Left ventricle myocardium inferior (tissue), 1 donor: ENCODE data around the gene PROSER2. TPM values are rescaled to one million over a fixed set of nuclear protein-coding genes. Genes with fewer than 3 reads are reported as not detected.

Source experiments
- DNase-seq: peaks from one replicate; pipeline ENCODE4 v3.0.0-alpha.2; 2020
- H3K27ac ChIP-seq: fragments of 200-600 bp; replicated peaks from 2 replicates; pipeline ENCODE4 v1.8.0; 2021
- H3K27me3 ChIP-seq: fragments of 200-600 bp; 2 replicates; pipeline ENCODE4 v1.8.0; 2021; ENCODE audit warnings: low read depth
- H3K36me3 ChIP-seq: fragments of 200-600 bp; 2 replicates; pipeline ENCODE4 v1.8.0; 2021
- H3K4me1 ChIP-seq: fragments of 200-600 bp; 2 replicates; pipeline ENCODE4 v1.8.0; 2021
- H3K4me3 ChIP-seq: fragments of 200-600 bp; 2 replicates; pipeline ENCODE4 v1.8.0; 2021; ENCODE audit warnings: mild to moderate bottlenecking, moderate library complexity
- H3K9me3 ChIP-seq: fragments of 200-600 bp; replicated peaks from 2 replicates; pipeline ENCODE4 v1.8.0; 2021
- intact Hi-C: fragments of 100-400 bp; cut with micrococcal nuclease; formaldehyde crosslinking; loops from one replicate; pipeline ENCODE4 v1.11.0; 2022
- total RNA-seq: library from RNA; stranded (reverse); fragmentation: NEBNext Ultra II Directional; extraction: Animal tissue kit (Norgen Biotek cat#: 25700); gene quantifications from one replicate; pipeline ENCODE4 v1.2.1, GENCODE V29; 2021
- TF ChIP-seq, protein P1 (sequence below): fragments of 200-600 bp; IDR thresholded peaks from 2 replicates; pipeline ENCODE4 v1.8.0; 2021; ENCODE audit warnings: antibody characterized with exemption, mild to moderate bottlenecking, borderline replicate concordance
- donor health status: DM: no; HTN: yes; CAD: no; lungs with severe emphysema.

The PROSER2 gene
- total RNA-seq, 1 donor from 2014 or later, result 0.52 TPM

DNA sequence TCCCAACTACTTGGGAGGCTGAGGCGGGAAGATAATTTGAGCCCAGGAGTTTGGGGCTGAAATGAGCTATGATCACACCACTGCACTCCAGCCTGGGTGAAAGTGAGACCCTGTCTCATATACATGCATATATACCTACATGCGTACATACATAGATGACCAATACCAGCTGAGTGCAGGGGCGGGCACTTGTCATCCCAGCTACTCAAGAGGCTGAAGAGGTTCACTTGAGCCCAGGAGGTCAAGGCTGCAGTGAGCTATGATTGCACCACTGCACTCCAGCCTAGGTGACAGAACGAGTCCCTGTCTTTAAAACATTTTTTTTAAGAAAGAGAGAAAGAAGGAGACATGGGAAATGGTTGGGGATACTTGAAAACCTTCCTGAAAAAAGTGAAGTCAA lies 17.4 kb upstream of the PROSER2 start:
- H3K27me3 ChIP-seq, result peaks cover 23% of the 10 kb centered on the region
- no peak overlapping the region for H3K27ac ChIP-seq
- TF ChIP-seq, protein P1, sequence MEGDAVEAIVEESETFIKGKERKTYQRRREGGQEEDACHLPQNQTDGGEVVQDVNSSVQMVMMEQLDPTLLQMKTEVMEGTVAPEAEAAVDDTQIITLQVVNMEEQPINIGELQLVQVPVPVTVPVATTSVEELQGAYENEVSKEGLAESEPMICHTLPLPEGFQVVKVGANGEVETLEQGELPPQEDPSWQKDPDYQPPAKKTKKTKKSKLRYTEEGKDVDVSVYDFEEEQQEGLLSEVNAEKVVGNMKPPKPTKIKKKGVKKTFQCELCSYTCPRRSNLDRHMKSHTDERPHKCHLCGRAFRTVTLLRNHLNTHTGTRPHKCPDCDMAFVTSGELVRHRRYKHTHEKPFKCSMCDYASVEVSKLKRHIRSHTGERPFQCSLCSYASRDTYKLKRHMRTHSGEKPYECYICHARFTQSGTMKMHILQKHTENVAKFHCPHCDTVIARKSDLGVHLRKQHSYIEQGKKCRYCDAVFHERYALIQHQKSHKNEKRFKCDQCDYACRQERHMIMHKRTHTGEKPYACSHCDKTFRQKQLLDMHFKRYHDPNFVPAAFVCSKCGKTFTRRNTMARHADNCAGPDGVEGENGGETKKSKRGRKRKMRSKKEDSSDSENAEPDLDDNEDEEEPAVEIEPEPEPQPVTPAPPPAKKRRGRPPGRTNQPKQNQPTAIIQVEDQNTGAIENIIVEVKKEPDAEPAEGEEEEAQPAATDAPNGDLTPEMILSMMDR, result no peak

DNA sequence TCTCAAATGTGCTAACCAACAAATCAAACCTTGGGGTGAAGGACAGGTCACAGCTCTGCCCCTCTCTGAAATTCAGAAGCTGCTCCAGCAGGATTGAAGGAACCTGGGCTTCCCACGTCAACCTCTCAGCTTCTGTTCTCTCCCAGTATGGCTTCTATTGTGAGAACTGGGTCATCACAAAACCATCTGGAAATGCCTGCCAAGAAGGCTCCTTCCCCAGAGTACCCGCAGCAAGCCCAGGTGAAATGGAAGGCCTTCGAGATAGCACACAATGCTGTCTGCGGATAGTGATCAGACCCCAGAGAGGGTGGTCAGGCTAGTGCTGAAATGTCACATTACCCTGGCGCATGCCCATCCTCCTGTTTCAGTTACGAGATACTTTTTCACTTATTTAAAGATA lies 16.4 kb upstream of the PROSER2 start:
- Histone ChIP-seq H3K9me3 (no peaks in the 10 kb centered on the region), H3K36me3 (no peaks in the 10 kb centered on the region), H3K27me3 (peaks cover 23% of the 10 kb centered on the region), H3K4me1 (no peaks in the 10 kb centered on the region), H3K4me3 (no peak overlapping the region), H3K27ac (no peak overlapping the region)
- intact Hi-C loops, result no loop called here
- DNase-seq, result no peak
- TF ChIP-seq, protein P1, result no peak

More for the DNA sequence above, 17.4 kb upstream of the PROSER2 start:
- no peaks in the 10 kb centered on the region for H3K9me3 ChIP-seq
- DNase-seq, result no peak
- intact Hi-C loops, result no loop called here
- H3K4me1 ChIP-seq, result no peaks in the 10 kb centered on the region
- H3K36me3 ChIP-seq, result no peaks in the 10 kb centered on the region
- H3K4me3 ChIP-seq, result no peak overlapping the region

DNA sequence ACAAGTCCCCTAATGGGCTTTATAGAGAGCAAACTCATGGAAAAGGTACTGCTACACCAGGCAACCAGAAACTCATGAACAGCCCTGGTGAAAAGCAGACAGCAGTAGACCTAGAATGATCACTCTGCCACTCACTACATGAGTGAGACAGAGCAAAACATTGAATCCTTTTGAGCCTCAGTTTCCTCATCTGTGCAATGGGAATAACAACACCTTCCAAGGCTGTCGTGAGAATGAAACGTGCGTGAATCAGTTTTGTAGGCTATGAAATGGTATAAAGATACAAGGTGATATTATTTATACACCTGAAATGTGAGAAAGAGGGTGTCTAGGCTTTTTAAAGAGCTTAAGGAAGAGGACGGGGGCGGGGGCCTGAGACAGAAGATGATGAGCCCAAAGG lies 14.3 kb upstream of the PROSER2 start:
- intact Hi-C loops, result no loop called here
- no peaks in the 10 kb centered on the region for H3K36me3 ChIP-seq
- DNase-seq, result no peak
- H3K4me3 ChIP-seq, result no peak overlapping the region
- peaks cover 23% of the 10 kb centered on the region for H3K27me3 ChIP-seq
- TF ChIP-seq, protein P1, result no peak
- H3K27ac ChIP-seq, result no peak overlapping the region
- no peaks in the 10 kb centered on the region for H3K9me3 ChIP-seq
- H3K4me1 ChIP-seq, result no peaks in the 10 kb centered on the region

DNA sequence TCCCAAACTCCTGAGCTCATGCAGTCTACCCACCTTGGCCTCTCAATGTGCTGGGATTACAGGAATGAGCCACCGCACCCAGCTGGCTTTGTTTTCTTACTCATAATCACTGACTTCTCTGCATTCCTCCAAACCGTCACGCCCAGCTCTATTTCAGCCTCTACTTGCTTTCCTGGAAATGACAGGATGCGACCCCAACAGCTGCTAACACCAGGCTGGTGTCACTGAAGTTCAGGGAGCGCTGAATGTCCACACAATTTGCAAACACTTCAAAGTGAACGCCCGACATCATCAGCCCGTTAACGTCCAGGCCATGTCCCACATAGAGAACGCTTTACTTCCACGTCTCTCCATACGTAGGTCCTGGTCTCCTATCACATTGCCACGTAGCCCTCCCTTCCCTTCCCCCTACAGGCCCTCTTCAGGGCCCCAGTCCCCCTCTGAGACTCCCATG lies 12.8 kb upstream of the PROSER2 start:
- H3K4me3 ChIP-seq, result no peak overlapping the region
- H3K4me1 ChIP-seq, result no peaks in the 10 kb centered on the region
- TF ChIP-seq, protein P1, result no peak
- no peaks in the 10 kb centered on the region for H3K9me3 ChIP-seq
- no peaks in the 10 kb centered on the region for H3K36me3 ChIP-seq
- DNase-seq, result no peak
- peaks cover 23% of the 10 kb centered on the region for H3K27me3 ChIP-seq
- H3K27ac ChIP-seq, result no peak overlapping the region
- intact Hi-C loops, result no loop called here

DNA sequence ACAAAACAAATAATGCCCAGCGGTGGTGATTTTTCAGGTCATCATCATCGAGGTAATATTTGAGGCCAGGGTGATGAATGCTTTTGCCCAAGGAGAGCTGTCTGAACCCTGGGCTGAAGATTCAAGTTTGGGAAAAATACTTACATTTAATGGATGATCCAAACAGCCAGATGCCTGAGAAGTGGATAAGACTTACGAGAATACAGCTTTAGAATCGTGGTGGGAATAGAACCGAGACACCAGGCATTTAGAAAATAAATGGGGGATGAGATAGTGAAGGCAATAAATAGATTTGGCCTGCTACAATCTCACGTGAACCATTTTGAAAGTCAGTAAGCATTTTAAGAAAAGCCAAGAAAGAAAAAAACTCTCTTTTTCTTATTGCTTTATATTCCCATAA lies 12.2 kb upstream of the PROSER2 start:
- Histone ChIP-seq H3K27ac (no peak overlapping the region), H3K4me3 (no peak overlapping the region), H3K9me3 (no peaks in the 10 kb centered on the region), H3K27me3 (peaks cover 23% of the 10 kb centered on the region), H3K4me1 (no peaks in the 10 kb centered on the region), H3K36me3 (no peaks in the 10 kb centered on the region)
- DNase-seq, result no peak
- intact Hi-C loops, result no loop called here
- TF ChIP-seq, protein P1, result no peak

DNA sequence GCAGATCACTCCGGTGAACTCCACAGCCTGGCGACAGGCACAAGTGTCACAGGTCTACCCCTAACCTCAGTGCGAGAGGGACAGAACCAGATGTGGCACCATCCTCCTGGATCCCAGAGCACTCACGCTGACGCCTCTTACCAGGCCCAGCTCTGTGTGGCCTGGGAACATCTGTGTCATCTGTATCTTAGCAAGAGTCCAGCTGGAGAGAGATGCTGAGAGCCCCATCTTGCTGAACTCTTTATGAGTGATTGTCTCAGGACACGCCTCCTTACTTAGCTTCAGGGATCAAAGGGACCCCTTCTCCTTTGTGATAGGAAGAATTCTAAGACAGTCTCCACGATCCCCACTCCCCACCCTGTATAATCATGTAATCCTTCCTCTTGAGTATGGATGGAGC lies 10.0 kb upstream of the PROSER2 start:
- H3K4me3 ChIP-seq, result no peak overlapping the region
- no peaks in the 10 kb centered on the region for H3K36me3 ChIP-seq
- H3K4me1 ChIP-seq, result no peaks in the 10 kb centered on the region
- no peak overlapping the region for H3K27ac ChIP-seq
- TF ChIP-seq, protein P1, result no peak
- DNase-seq, result no peak
- intact Hi-C loops, result no loop called here
- peaks cover 20% of the 10 kb centered on the region for H3K27me3 ChIP-seq
- no peaks in the 10 kb centered on the region for H3K9me3 ChIP-seq
